A549 (cell line): ENCODE results near the gene RENBP. TPM values are rescaled to one million over a fixed set of nuclear protein-coding genes. Genes with fewer than 3 reads are reported as not detected.

Experiments
- ATAC-seq, 2 experiments: fragments of 200-7000 bp in 1 of 2; fragments of >200 bp in 1 of 2; cut with Nextera tagmentation in 1 of 2; cut with Tn5 transposase in 1 of 2; 3 replicates each; pipeline versions ENCODE4 v1.8.0 to v1.9.1; 2018 to 2020; ENCODE audit warnings: mild to moderate bottlenecking in 1 of 2, moderate library complexity in 1 of 2
- CTCF ChIA-PET: fragments of 300-600 bp; sonication (Branson Sonifier 250); formaldehyde crosslinking; extraction: SDS; loops from one replicate; lab custom pipeline; 2021; ENCODE audit warnings: antibody characterized with exemption, inconsistent platforms; lab: Yijun Ruan, JAX
- POLR2A ChIA-PET: fragments of 350-600 bp; formaldehyde crosslinking; extraction: SDS; loops from one replicate; lab custom pipeline; 2021; ENCODE audit warnings: antibody characterized with exemption, inconsistent platforms; lab: Yijun Ruan, JAX
- DNase-seq, 2 experiments: peaks; one replicate each; pipeline versions ENCODE4 v3.0.0 to v3.0.0-alpha.2; 2011 to 2016; ENCODE audit warnings: low read depth in 1 of 2, low spot score in 1 of 2
- FAIRE-seq: peaks from 2 replicates; lab custom pipeline; 2011; peaks lifted over from hg19 to GRCh38; lab: Jason Lieb, UNC
- H3K27ac ChIP-seq, 2 experiments: fragments of >200 bp; sonication (Bioruptor Twin); formaldehyde crosslinking; 3 replicates each; pipeline ENCODE4 v1.5.1; 2016 to 2017
- H3K4me1 ChIP-seq: fragments of >200 bp; sonication (Bioruptor Twin); formaldehyde crosslinking; 3 replicates; pipeline ENCODE4 v1.6.1; 2016
- H3K4me2 ChIP-seq: fragments of >200 bp; sonication (Bioruptor Twin); formaldehyde crosslinking; 3 replicates; pipeline ENCODE4 v1.6.1; 2016
- H3K4me3 ChIP-seq: fragments of >200 bp; sonication (Bioruptor Twin); formaldehyde crosslinking; 3 replicates; pipeline ENCODE4 v1.5.1; 2016
- H3K9me3 ChIP-seq: fragments of >200 bp; sonication (Bioruptor Twin); formaldehyde crosslinking; 3 replicates; pipeline ENCODE4 v1.6.1; 2016
- ATOH8 ChIP-seq: fragments of 250-450 bp; sonication (Bioruptor Pico); IDR thresholded peaks from 2 replicates; pipeline ENCODE4 v1.5.0; 2020; ENCODE audit warnings: low read depth, mild to moderate bottlenecking, moderate library complexity
- CEBPB ChIP-seq, 2 experiments: fragments of >200 bp in 1 of 2; sonication (Bioruptor Twin) in 1 of 2; formaldehyde crosslinking in 1 of 2; IDR thresholded peaks; 2 replicates each; pipeline ENCODE4 v1.6.1; 2012 to 2016
- CHD4 ChIP-seq: fragments of 200-600 bp; sonication (generic); IDR thresholded peaks from 2 replicates; pipeline ENCODE4 v1.6.1; 2016; ENCODE audit warnings: antibody characterized with exemption, mild to moderate bottlenecking, borderline replicate concordance
- EP300 ChIP-seq, 2 experiments: fragments of >200 bp; sonication (Bioruptor Twin); formaldehyde crosslinking; IDR thresholded peaks; 2 replicates in 1 of 2; 3 replicates in 1 of 2; pipeline ENCODE4 v1.6.1; 2016 to 2017
- ESRRA ChIP-seq: fragments of 150-350 bp; IDR thresholded peaks from 2 replicates; pipeline ENCODE4 v1.6.1; 2014; ENCODE audit warnings: mild to moderate bottlenecking, low read length, borderline replicate concordance
- FOSL2 ChIP-seq, 2 experiments: fragments of 450-650 bp in 1 of 2; fragments of >200 bp in 1 of 2; sonication (Bioruptor Twin) in 1 of 2; formaldehyde crosslinking; IDR thresholded peaks; 2 replicates each; pipeline versions ENCODE4 v1.5.0 to v1.6.1; 2016 to 2020; ENCODE audit warnings: mild to moderate bottlenecking in 1 of 2, moderate library complexity in 1 of 2
- HDAC2 ChIP-seq: fragments of 200-600 bp; sonication (generic); IDR thresholded peaks from 2 replicates; pipeline ENCODE4 v1.6.1; 2016
- HES2 ChIP-seq: fragments of >200 bp; sonication (Bioruptor Twin); formaldehyde crosslinking; IDR thresholded peaks from 2 replicates; pipeline ENCODE4 v1.6.1; 2016
- HOXB5 ChIP-seq: fragments of 250-450 bp; sonication (Bioruptor Pico); IDR thresholded peaks from 2 replicates; pipeline ENCODE4 v1.5.0; 2020; ENCODE audit warnings: mild to moderate bottlenecking, moderate library complexity
- JUNB ChIP-seq: fragments of >200 bp; sonication (Bioruptor Twin); formaldehyde crosslinking; IDR thresholded peaks from 2 replicates; pipeline ENCODE4 v1.6.1; 2016
- NR3C1 ChIP-seq: fragments of >200 bp; sonication (Bioruptor Twin); formaldehyde crosslinking; IDR thresholded peaks from 3 replicates; pipeline ENCODE4 v1.6.1; 2017
- POLR2AphosphoS2 ChIP-seq: conservative IDR thresholded peaks from 2 replicates; pipeline ENCODE4 v1.6.1; 2012; ENCODE audit warnings: low read length, improper control_type of control experiment, inconsistent platforms
- RCOR1 ChIP-seq: fragments of 150-350 bp; IDR thresholded peaks from 2 replicates; pipeline ENCODE4 v1.6.1; 2014; ENCODE audit warnings: antibody characterized with exemption, low read length, low read depth
- SREBF2 ChIP-seq: fragments of 450-650 bp; IDR thresholded peaks from 2 replicates; pipeline ENCODE4 v1.6.1; 2014; ENCODE audit warnings: mild to moderate bottlenecking, moderate library complexity
- TFCP2L1 ChIP-seq: fragments of 250-450 bp; sonication (Bioruptor Pico); IDR thresholded peaks from 2 replicates; pipeline ENCODE4 v1.5.0; 2021; ENCODE audit warnings: mild to moderate bottlenecking
- ZFP36 ChIP-seq: fragments of 450-650 bp; IDR thresholded peaks from 2 replicates; pipeline ENCODE4 v1.6.1; 2014; ENCODE audit warnings: borderline replicate concordance; ENCODE audit not compliant: partially characterized antibody
- ZNF302 ChIP-seq: fragments of 250-450 bp; sonication (Bioruptor Pico); IDR thresholded peaks from 2 replicates; pipeline ENCODE4 v1.9.0; 2021; ENCODE audit warnings: inconsistent platforms, mild to moderate bottlenecking, moderate library complexity
- ZSCAN20 ChIP-seq: fragments of 250-450 bp; sonication (Bioruptor Pico); IDR thresholded peaks from 2 replicates; pipeline ENCODE4 v1.8.0; 2022; ENCODE audit warnings: mild to moderate bottlenecking, moderate library complexity
- WGBS: methylation state at CpG from one replicate; pipeline ENCODE4 v1.1.6; 2017; ENCODE audit errors: missing lambda C conversion rate; 5-methylcytosine and 5-hydroxymethylcytosine counted together
- polyA plus RNA-seq, 4 experiments: library from polyadenylated mRNA; depleted of rRNA in 3 of 4; stranded (reverse); fragments of >200 nt; fragmentation: RNase III in 1 of 4; extraction: RNeasy Plus Mini Kit Qiagen cat#74134 plus additional on column Dnase treatment in 1 of 4; gene quantifications; 2 replicates in 3 of 4; 3 replicates in 1 of 4; pipeline ENCODE4 v1.2.3, GENCODE V29; 2011 to 2017
- TF ChIP-seq, protein P1 (sequence below): IDR thresholded peaks from 2 replicates; pipeline ENCODE4 v1.6.1; 2012

The RENBP gene
- polyA plus RNA-seq, 2 of the 4 experiments (the other 2 are of a cell fraction), result not detected

GRCh38 chrX:153965406-153965805, 21.0 kb upstream of the RENBP start (continued):
- TF ChIP-seq RCOR1, result no peak

DNA sequence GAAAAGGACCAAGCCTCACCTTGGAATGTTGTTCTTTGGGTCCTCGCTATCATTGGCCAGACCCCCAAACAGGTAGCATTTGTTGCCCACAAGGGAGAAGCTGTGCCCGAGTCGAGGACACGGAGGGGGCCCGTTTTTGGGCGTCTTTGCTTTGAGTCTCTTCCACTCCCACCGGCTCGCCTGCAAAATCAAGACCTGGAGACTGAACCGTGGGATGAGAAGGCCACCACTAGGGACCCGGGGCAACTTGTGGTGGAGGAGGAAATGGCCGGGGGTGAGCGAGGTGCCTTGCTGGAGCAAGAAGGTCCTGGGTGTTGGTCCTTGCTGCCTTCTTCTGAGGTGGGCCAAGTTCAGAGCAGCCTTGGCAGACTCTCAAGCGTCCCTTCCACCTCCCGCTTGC, 19.7 kb upstream of the RENBP start:
- TF ChIP-seq FOSL2 (IDR thresholded peaks at IDR 0.05) (no peak), FOSL2 (CRISPR knock-in tag; IDR thresholded peaks at IDR 0.05) (no peak), HDAC2 (no peak), TFCP2L1 (CRISPR knock-in tag) (no peak), HOXB5 (CRISPR knock-in tag) (no peak), JUNB (no peak), POLR2AphosphoS2 (no peak), ZFP36 (no peak)
- no peak for ATAC-seq

DNA sequence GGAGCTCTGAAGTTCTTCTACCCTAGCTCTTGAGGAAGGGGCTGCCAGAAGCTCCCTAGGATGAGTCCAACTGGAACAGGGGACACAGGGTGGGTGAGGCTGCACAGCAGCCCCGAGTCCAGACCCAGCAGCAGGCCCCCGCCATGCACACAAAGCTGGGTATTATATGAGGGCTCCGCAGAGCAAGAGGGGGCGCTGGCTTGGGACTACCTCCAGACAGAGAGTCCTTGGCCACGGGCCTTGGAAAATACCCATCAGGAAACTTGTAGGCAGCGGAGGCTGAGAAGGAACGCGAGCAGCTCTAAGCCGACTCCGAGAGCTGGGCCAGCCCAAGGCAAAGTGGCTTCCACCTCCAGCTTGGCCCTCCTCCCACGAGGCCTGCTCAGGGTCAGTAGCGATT, 19.1 kb upstream of the RENBP start:
- ATAC-seq, result no peak
- ChIA-PET CTCF (interaction anchor here (1.1 to 5.5 kb wide), 5 partner anchors 9 to 199 kb away, joined by 3 to 47 read pairs (median 11); partner anchors contain the start of genes PLXNB3 and TMEM187), POLR2A (no interaction called here)
- Histone ChIP-seq H3K4me3 (no peak overlapping the region), H3K4me1 (peaks cover 8% of the 10 kb centered on the region; the same call in 2 of the 3 replicates), H3K9me3 (no peaks in the 10 kb centered on the region), H3K4me2 (no peak overlapping the region), H3K27ac (no peak overlapping the region)
- FAIRE-seq, result no peak
- WGBS, result 97% methylated on average over 7 of the region's 12 CpGs
- no peak for DNase-seq
- TF ChIP-seq ESRRA (no peak), CHD4 (no peak), FOSL2 (IDR thresholded peaks at IDR 0.05) (no peak), FOSL2 (CRISPR knock-in tag; IDR thresholded peaks at IDR 0.05) (no peak), CEBPB (IDR thresholded peaks at IDR 0.05) (no peak), ZSCAN20 (CRISPR knock-in tag) (no peak), NR3C1 (no peak)

More for the DNA sequence above, 19.7 kb upstream of the RENBP start:
- no peak overlapping the region for H3K27ac ChIP-seq
- DNase-seq (no peak), FAIRE-seq (no peak)
- POLR2A ChIA-PET, result no interaction called here
- H3K4me1 ChIP-seq, result peaks cover 14% of the 10 kb centered on the region
- H3K4me3 ChIP-seq, result no peak overlapping the region
- H3K4me2 ChIP-seq, result no peak overlapping the region
- WGBS, result 100% methylated on average over 8 of the region's 14 CpGs
- CTCF ChIA-PET, result interaction anchor here (1.2 to 5.5 kb wide), 5 partner anchors 8 to 200 kb away, joined by 3 to 47 read pairs (median 11); partner anchors contain the start of genes PLXNB3 and TMEM187
- no peaks in the 10 kb centered on the region for H3K9me3 ChIP-seq

DNA sequence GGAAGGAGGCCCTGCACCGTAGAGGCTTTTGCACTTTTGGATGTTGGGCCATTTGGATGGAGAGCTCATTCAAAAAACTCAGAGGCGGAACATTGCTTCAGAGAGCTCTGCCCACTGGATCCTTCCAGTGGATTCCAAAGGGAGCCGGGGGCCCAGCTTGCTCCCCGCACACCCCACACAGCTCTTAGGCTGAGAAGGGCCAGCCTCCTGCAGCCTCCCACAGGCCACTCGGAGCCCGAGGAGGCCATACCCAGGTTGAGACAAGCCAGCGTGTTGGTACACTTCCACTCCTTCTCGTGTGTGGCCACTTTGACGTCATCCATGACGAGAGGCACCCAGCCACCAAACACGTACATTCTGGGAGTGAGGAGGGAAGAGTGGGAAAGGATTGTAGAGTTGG, 16.8 kb upstream of the RENBP start:
- no peak overlapping the region for H3K4me3 ChIP-seq
- H3K9me3 ChIP-seq, result no peaks in the 10 kb centered on the region
- ChIA-PET CTCF (interaction anchor here (0.8 to 5.5 kb wide), 5 partner anchors 9 to 197 kb away, joined by 4 to 47 read pairs (median 7); partner anchors contain the start of genes HCFC1 and PLXNB3), POLR2A (no interaction called here)
- FAIRE-seq (no peak), ATAC-seq (no peak), DNase-seq (no peak)
- H3K4me1 ChIP-seq, result no peaks in the 10 kb centered on the region
- WGBS, result 93% methylated on average over 9 of the region's 11 CpGs
- TF ChIP-seq ZNF302 (CRISPR knock-in tag) (no peak), HES2 (no peak), JUNB (no peak), ESRRA (no peak), SREBF2 (no peak), ATOH8 (CRISPR knock-in tag) (no peak), HOXB5 (CRISPR knock-in tag) (no peak), CHD4 (no peak), EP300 (IDR thresholded peaks at IDR 0.05) (no peak)
- TF ChIP-seq, protein P1, sequence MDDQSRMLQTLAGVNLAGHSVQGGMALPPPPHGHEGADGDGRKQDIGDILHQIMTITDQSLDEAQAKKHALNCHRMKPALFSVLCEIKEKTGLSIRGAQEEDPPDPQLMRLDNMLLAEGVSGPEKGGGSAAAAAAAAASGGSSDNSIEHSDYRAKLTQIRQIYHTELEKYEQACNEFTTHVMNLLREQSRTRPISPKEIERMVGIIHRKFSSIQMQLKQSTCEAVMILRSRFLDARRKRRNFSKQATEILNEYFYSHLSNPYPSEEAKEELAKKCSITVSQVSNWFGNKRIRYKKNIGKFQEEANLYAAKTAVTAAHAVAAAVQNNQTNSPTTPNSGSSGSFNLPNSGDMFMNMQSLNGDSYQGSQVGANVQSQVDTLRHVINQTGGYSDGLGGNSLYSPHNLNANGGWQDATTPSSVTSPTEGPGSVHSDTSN, result no peak
- no peak overlapping the region for H3K27ac ChIP-seq
- H3K4me2 ChIP-seq, result no peak overlapping the region
